HCT116 (cell line): ENCODE data around the gene NKX2-2. TPM values are rescaled to one million over a fixed set of nuclear protein-coding genes. Genes with fewer than 3 reads are reported as not detected.

Experiments used
- ATAC-seq: fragments of 200-7000 bp; cut with Tn5 transposase; 2 replicates; pipeline ENCODE4 v1.9.1; 2020; ENCODE audit warnings: mild to moderate bottlenecking, moderate library complexity
- Bru-seq: library from RNA; stranded (reverse); fragments of 400-500 nt; gene quantifications from one replicate; lab custom pipeline; 2021; lab: Mats Ljungman, UMichigan
- BruChase-seq, 2 experiments: library from RNA; stranded (reverse); fragments of 400-500 nt; gene quantifications; one replicate each; lab custom pipeline; 2021; lab: Mats Ljungman, UMichigan
- BruUV-seq: library from RNA; stranded (reverse); fragments of 400-500 nt; replicated peaks from 2 replicates; lab custom pipeline; 2021; lab: Mats Ljungman, UMichigan
- CTCF ChIA-PET: fragments of 300-600 bp; sonication (Branson Sonifier 250); formaldehyde crosslinking; loops from one replicate; lab custom pipeline; 2021; ENCODE audit warnings: antibody characterized with exemption; lab: Charles Lee
- POLR2A ChIA-PET: fragments of 300-600, 350-600 bp; sonication (Branson Sonifier 250); formaldehyde crosslinking; loops from one replicate; lab custom pipeline; 2021; ENCODE audit warnings: antibody characterized with exemption; lab: Charles Lee
- RAD21 ChIA-PET, 2 experiments: fragments of 300-600 bp; sonication (Branson Sonifier 250); formaldehyde crosslinking; loops; one replicate each; lab custom pipeline; 2023; ENCODE audit warnings: low total read pairs in 2 of 2; ENCODE audit not compliant: uncharacterized antibody in 2 of 2, unreplicated experiment in 2 of 2, low non-redundant PET in 1 of 2; lab: Charles Lee
- DNase-seq: peaks from one replicate; pipeline ENCODE4 v3.0.0-alpha.2; 2010; ENCODE audit warnings: low read depth, low spot score
- H2AFZ ChIP-seq: fragments of 200-600 bp; shearing (Covaris generic), sonication (generic); 2 replicates; pipeline ENCODE4 v1.6.1; 2017; ENCODE audit warnings: low read depth, mixed run types, mixed read lengths, antibody characterized with exemption, low read length; ENCODE audit not compliant: poor library complexity, severe bottlenecking
- H3K27ac ChIP-seq: 2 replicates; pipeline ENCODE4 v1.5.1; 2012; ENCODE audit warnings: low read depth, low read length
- H3K27me3 ChIP-seq: fragments of 200-600 bp; sonication (generic); 2 replicates; pipeline ENCODE4 v1.6.1; 2016; ENCODE audit warnings: mixed run types, low read length, mixed read lengths; ENCODE audit not compliant: insufficient read depth
- H3K36me3 ChIP-seq, 2 experiments: fragments of 200-500 bp in 1 of 2; fragments of 200-600 bp in 1 of 2; sonication (Bioruptor generic) in 1 of 2; sonication (generic) in 1 of 2; 2 replicates each; pipeline versions ENCODE4 v1.5.1 to v1.6.1; 2014 to 2016; ENCODE audit warnings: low read length in 2 of 2, inconsistent platforms in 1 of 2, mixed read lengths in 1 of 2, mixed run types in 1 of 2; ENCODE audit not compliant: insufficient read depth in 2 of 2, control insufficient read depth in 1 of 2
- H3K4me1 ChIP-seq, 2 experiments: fragments of 200-600 bp in 1 of 2; sonication (generic) in 1 of 2; 2 replicates each; pipeline versions ENCODE4 v1.5.1 to v1.6.1; 2012 to 2017; ENCODE audit warnings: low read length in 2 of 2, inconsistent platforms in 1 of 2, mild to moderate bottlenecking in 1 of 2, mixed read lengths in 1 of 2, mixed run types in 1 of 2, moderate library complexity in 1 of 2; ENCODE audit not compliant: insufficient read depth in 2 of 2, control insufficient read depth in 1 of 2
- H3K4me2 ChIP-seq: fragments of 200-600 bp; sonication (generic); 2 replicates; pipeline ENCODE4 v1.6.1; 2017; ENCODE audit warnings: mixed run types, low read length, mixed read lengths
- H3K4me3 ChIP-seq, 2 experiments: fragments of 200-600 bp in 1 of 2; sonication (generic) in 1 of 2; replicated peaks in 1 of 2; 2 replicates each; pipeline ENCODE4 v1.5.1; 2011 to 2016; ENCODE audit warnings: low read length in 2 of 2, control low read depth in 1 of 2, low read depth in 1 of 2, mild to moderate bottlenecking in 1 of 2, mixed read lengths in 1 of 2, mixed run types in 1 of 2
- H3K79me2 ChIP-seq: fragments of 200-600 bp; sonication (generic); 2 replicates; pipeline ENCODE4 v1.6.1; 2017; ENCODE audit warnings: mild to moderate bottlenecking, mixed run types, low read length, moderate library complexity, mixed read lengths; ENCODE audit not compliant: insufficient read depth
- H3K9ac ChIP-seq: fragments of 200-600 bp; sonication (generic); 2 replicates; pipeline ENCODE4 v1.6.1; 2016; ENCODE audit warnings: low read length, mixed read lengths
- H3K9me2 ChIP-seq: fragments of 200-600 bp; sonication (generic), shearing (Covaris generic); 2 replicates; pipeline ENCODE4 v1.6.1; 2017; ENCODE audit warnings: mixed run types, mild to moderate bottlenecking, moderate library complexity; ENCODE audit not compliant: insufficient read depth
- H3K9me3 ChIP-seq, 2 experiments: fragments of 200-500 bp in 1 of 2; fragments of 200-600 bp in 1 of 2; sonication (Bioruptor generic) in 1 of 2; sonication (generic) in 1 of 2; 2 replicates each; pipeline ENCODE4 v1.6.1; 2014 to 2017; ENCODE audit warnings: low read length in 2 of 2, mixed read lengths in 2 of 2, inconsistent platforms in 1 of 2, low read depth in 1 of 2, mild to moderate bottlenecking in 1 of 2, mixed run types in 1 of 2, moderate library complexity in 1 of 2; ENCODE audit not compliant: control insufficient read depth in 1 of 2, insufficient read depth in 1 of 2
- H4K20me1 ChIP-seq: fragments of 200-600 bp; sonication (generic), shearing (Covaris generic); 2 replicates; pipeline ENCODE4 v1.6.1; 2017; ENCODE audit warnings: mixed run types, mild to moderate bottlenecking, moderate library complexity; ENCODE audit not compliant: insufficient read depth
- CEBPB ChIP-seq: IDR thresholded peaks from 2 replicates; pipeline ENCODE4 v1.6.1; 2012; ENCODE audit warnings: low read depth
- CTCF ChIP-seq, 3 experiments: fragments of 200-600 bp in 1 of 3; sonication (generic) in 1 of 3; IDR thresholded peaks in 2 of 3; conservative IDR thresholded peaks in 1 of 3; 2 replicates each; pipeline ENCODE4 v1.5.1; 2012 to 2017; ENCODE audit warnings: low read depth in 2 of 3, low read length in 2 of 3, antibody characterized with exemption in 1 of 3, borderline replicate concordance in 1 of 3, control low read depth in 1 of 3, mild to moderate bottlenecking in 1 of 3, mixed read lengths in 1 of 3, mixed run types in 1 of 3, moderate library complexity in 1 of 3; ENCODE audit not compliant: insufficient read depth in 1 of 3
- ELF1 ChIP-seq: IDR thresholded peaks from 2 replicates; pipeline ENCODE4 v1.6.1; 2012; ENCODE audit warnings: low read depth, borderline replicate concordance
- EZH2 ChIP-seq: fragments of 200-600 bp; sonication (generic); IDR thresholded peaks from 2 replicates; pipeline ENCODE4 v1.6.1; 2017; ENCODE audit warnings: antibody characterized with exemption, mixed run types
- EZH2phosphoT487 ChIP-seq: fragments of 200-600 bp; IDR thresholded peaks from 2 replicates; pipeline ENCODE4 v1.6.1; 2018; ENCODE audit warnings: antibody characterized with exemption, borderline replicate concordance
- MAX ChIP-seq: IDR thresholded peaks from 2 replicates; pipeline ENCODE4 v1.6.1; 2012
- POLR2AphosphoS5 ChIP-seq: IDR thresholded peaks from 2 replicates; pipeline ENCODE4 v1.6.1; 2011; ENCODE audit warnings: mild to moderate bottlenecking, low read depth, low read length, moderate library complexity
- RAD21 ChIP-seq: IDR thresholded peaks from 2 replicates; pipeline ENCODE4 v1.6.1; 2012; ENCODE audit warnings: low read depth, mild to moderate bottlenecking
- REST ChIP-seq: IDR thresholded peaks from 2 replicates; pipeline ENCODE4 v1.6.1; 2012; ENCODE audit warnings: low read depth
- SIN3A ChIP-seq: IDR thresholded peaks from 2 replicates; pipeline ENCODE4 v1.6.1; 2012; ENCODE audit warnings: low read depth
- SRF ChIP-seq: IDR thresholded peaks from 2 replicates; pipeline ENCODE4 v1.6.1; 2012; ENCODE audit warnings: low read depth
- TCF7L2 ChIP-seq: IDR thresholded peaks from 2 replicates; pipeline ENCODE4 v1.7.0; 2011; ENCODE audit warnings: borderline replicate concordance, inconsistent platforms; ENCODE audit not compliant: insufficient read depth, insufficient read length; ENCODE audit errors: extremely low read depth
- YY1 ChIP-seq: IDR thresholded peaks from 2 replicates; pipeline ENCODE4 v1.6.1; 2011; ENCODE audit warnings: low read length, low read depth, moderate library complexity, mild to moderate bottlenecking; ENCODE audit not compliant: insufficient replicate concordance; ENCODE audit errors: extremely low read depth
- ZBTB33 ChIP-seq: IDR thresholded peaks from 2 replicates; pipeline ENCODE4 v1.6.1; 2011; ENCODE audit warnings: mild to moderate bottlenecking, low read length, moderate library complexity; ENCODE audit not compliant: insufficient replicate concordance; ENCODE audit errors: extremely low read depth
- ZNF274 ChIP-seq: fragments of 200-500 bp; sonication (Bioruptor generic); IDR thresholded peaks from 2 replicates; pipeline ENCODE4 v1.6.1; 2014; ENCODE audit warnings: mild to moderate bottlenecking, low read depth, low read length, inconsistent platforms
- intact Hi-C: fragments of 100-400 bp; cut with micrococcal nuclease; formaldehyde crosslinking; loops from 2 replicates; pipeline ENCODE4 v1.10.0; 2022
- long read RNA-seq: library from polyadenylated mRNA; unstranded; transcript quantifications from one replicate; pipeline ENCODE4 v2.0.0, GENCODE V29; 2021; ENCODE audit not compliant: unreplicated experiment
- polyA plus RNA-seq: library from polyadenylated mRNA; unstranded; fragments of >200 nt; gene quantifications from 2 replicates; pipeline ENCODE4 v1.2.1, GENCODE V29; 2012; ENCODE audit warnings: missing spikeins
- total RNA-seq: library from RNA; stranded (reverse); gene quantifications from one replicate; pipeline ENCODE4 v1.2.1, GENCODE V29; 2021; ENCODE audit not compliant: unreplicated experiment

The NKX2-2 gene
- not detected for total RNA-seq
- not detected in 2 replicates for polyA plus RNA-seq
- Bru-seq, nascent RNA, result not detected
- not detected for BruChase-seq, experiment 1, labeled RNA remaining after a 6-hour chase
- not detected for BruChase-seq, experiment 2, labeled RNA remaining after a 2-hour chase
- long read RNA-seq, result 0 reads

GRCh38 chr20:21513881-21514540 lies at the start of gene NKX2-2:
Gene NKX2-2 (minus strand): TSS chr20:21514064. CDS start chr20:21513669, 395 bp downstream.
- Histone ChIP-seq H3K9me3 (no peaks in the 10 kb centered on the region), H3K4me2 (no peak within 1 kb of the TSS), H3K4me3 (no peak within 1 kb of the TSS), H3K36me3 (no peaks in the 10 kb centered on the region), H4K20me1 (no peaks in the 10 kb centered on the region), H3K9ac (no peak within 1 kb of the TSS), H2AFZ (no peak within 1 kb of the TSS), H3K9me2 (no peaks in the 10 kb centered on the region), H3K27ac (no peak within 1 kb of the TSS), H3K79me2 (no peaks in the 10 kb centered on the region), H3K4me1 (no peaks in the 10 kb centered on the region), H3K27me3 (no peaks in the 10 kb centered on the region)
- ChIA-PET CTCF (no interaction called here), RAD21 (no interaction called here), POLR2A (no interaction called here)
- BruUV-seq, result no TSS peak
- ATAC-seq, result no peak
- DNase-seq, result no peak
- intact Hi-C loops, result no loop called here
- TF ChIP-seq SIN3A (no peak), CEBPB (no peak), EZH2phosphoT487 (no peak), TCF7L2 (no peak), ZBTB33 (no peak), REST (no peak), YY1 (no peak), POLR2AphosphoS5 (no peak), CTCF (IDR thresholded peaks at IDR 0.05 in 2 of 3, conservative IDR thresholded peaks at IDR 0.05 in 1 of 3; ENCODE audit: borderline replicate concordance in 1 of 3, insufficient read depth in 1 of 3, low read depth in 2 of 3, low read length in 2 of 3) (no peak), ZNF274 (no peak), ELF1 (no peak), SRF (no peak), MAX (no peak), RAD21 (no peak), EZH2 (no peak)
- TF ChIP-seq, all 23 proteins: peak for 0
